Measurements from ENCODE around the gene PNP. TPM values are rescaled to one million over a fixed set of nuclear protein-coding genes. Genes with fewer than 3 reads are reported as not detected.

Gene PNP
- total RNA-seq, 4 donors from 2014 or later, result 1.6 to 7.5 (median 3.0) TPM

DNA sequence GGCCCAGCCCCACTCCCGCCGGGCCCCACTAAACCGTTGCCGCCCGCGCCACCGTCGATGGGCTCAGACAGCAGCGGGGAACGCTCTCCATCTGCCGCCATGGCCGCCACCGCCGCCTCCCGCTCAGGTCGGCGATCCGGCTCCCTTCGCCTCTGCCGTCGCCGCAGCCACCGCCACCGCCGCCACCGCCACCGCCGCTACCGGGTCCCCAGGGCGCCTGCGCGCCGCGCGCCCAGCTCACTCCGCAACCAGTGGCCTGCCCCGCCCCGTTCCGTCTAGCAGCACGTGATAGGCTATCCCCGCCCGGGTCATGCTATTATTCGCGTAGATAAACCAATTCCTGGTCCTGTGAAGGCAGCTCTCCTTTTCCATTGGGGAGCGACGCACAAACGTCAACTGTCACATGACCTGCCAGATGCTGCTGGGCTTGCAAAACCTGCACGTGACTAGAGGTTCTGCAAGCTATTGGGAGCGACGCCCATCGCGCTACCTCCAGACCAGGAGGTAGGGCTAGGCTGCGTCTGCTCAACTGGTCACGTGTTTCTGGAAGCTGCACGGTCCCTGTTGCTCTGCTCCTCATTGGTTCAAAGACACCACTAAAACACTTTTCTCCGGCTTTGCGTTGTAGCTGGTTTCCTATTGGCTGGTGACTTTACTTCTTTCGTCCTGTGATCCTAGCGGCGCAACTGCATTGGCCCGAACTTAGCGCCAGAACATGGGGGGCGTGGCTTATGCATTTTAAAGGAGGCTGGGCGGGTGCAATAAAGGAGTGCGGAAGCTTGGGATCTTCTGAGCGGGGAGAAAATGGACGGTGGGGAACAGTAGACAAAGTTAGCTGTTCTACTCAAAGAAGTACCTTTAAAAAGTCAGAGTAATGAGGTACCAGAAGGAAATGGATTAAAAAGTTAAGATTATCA, 7.7 kb upstream of the PNP start, which contains the start of gene PIP4P1:
TSS of gene PIP4P1 (minus strand) at position 210 of the 917 bp plus-strand sequence. CDS start at position 101, 109 bp downstream.
- peaks cover 14 to 16% of the 10 kb centered on the region in 2 donors for H3K4me1 ChIP-seq
- TF ChIP-seq, protein P1, sequence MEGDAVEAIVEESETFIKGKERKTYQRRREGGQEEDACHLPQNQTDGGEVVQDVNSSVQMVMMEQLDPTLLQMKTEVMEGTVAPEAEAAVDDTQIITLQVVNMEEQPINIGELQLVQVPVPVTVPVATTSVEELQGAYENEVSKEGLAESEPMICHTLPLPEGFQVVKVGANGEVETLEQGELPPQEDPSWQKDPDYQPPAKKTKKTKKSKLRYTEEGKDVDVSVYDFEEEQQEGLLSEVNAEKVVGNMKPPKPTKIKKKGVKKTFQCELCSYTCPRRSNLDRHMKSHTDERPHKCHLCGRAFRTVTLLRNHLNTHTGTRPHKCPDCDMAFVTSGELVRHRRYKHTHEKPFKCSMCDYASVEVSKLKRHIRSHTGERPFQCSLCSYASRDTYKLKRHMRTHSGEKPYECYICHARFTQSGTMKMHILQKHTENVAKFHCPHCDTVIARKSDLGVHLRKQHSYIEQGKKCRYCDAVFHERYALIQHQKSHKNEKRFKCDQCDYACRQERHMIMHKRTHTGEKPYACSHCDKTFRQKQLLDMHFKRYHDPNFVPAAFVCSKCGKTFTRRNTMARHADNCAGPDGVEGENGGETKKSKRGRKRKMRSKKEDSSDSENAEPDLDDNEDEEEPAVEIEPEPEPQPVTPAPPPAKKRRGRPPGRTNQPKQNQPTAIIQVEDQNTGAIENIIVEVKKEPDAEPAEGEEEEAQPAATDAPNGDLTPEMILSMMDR (IDR thresholded peaks at IDR 0.05 in 4 of 5, conservative IDR thresholded peaks at IDR 0.05 in 1 of 5), result peak in 2 of 5 experiments; percentile 20 to 39
- peak; percentile 97 to 99 for TF ChIP-seq POLR2A (IDR thresholded peaks at IDR 0.05)
- in situ Hi-C loops (cut with MboI; ENCODE audit: low sequenced_read_pairs in 4 of 4), result loop anchor here (10.0 to 25.0 kb wide), 4 partner anchors 47 to 576 kb away; partner anchors contain the start of genes CCNB1IP1 (in 3 of the 4), PARP2 (in 3 of the 4), ANG (in 1 of the 4) and NDRG2 (in 1 of the 4)

DNA sequence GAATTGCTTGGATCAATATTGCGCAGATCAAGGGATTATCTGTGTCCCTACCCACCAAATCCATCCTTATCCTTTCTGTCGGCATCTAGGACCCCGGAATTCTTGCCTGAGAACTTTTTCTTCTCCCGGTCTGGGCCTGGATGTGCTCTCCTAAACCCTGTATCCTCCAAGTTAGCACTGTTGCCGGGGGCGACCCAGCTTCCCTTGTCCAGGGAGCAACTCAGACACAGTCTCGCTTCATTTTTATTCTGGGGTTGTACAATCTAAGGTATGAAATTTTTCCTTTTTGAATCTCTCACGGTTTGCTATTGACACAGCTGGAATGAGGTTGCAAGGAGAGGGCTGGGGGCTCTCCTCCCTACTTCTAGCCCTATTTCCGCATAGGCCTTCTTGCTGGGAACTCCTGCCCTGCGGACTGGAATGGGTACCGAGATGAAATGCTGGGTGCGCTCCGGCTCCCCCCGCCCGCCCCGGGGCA, 403 bp upstream of the PNP start:
- Histone ChIP-seq H3K9me3 (no peaks in the 10 kb centered on the region), H3K36me3 (peaks cover 0 to 9% of the 10 kb centered on the region in 2 donors), H3K27ac (peak overlapping the region; percentile 74 to 80 (median 76)), H3K27me3 (no peaks in the 10 kb centered on the region), H3K4me3 (peak overlapping the region; percentile 65 to 95 (median 69)), H3K4me1 (peaks cover 7 to 17% of the 10 kb centered on the region in 2 donors)
- ATAC-seq, result no peak
- intact Hi-C loops (cut with DNase I; ENCODE audit: low total_unique reads) (no loop called here), in situ Hi-C loops (cut with MboI; ENCODE audit: low sequenced_read_pairs in 4 of 4) (loop anchor here (10.0 to 25.0 kb wide), 4 partner anchors 54 to 568 kb away; partner anchors contain the start of genes CCNB1IP1 (in 3 of the 4), PARP2 (in 3 of the 4), ANG (in 1 of the 4) and NDRG2 (in 1 of the 4))
- DNase-seq, result no peak
- no peak for TF ChIP-seq POLR2A (IDR thresholded peaks at IDR 0.05)
- TF ChIP-seq, protein P1 (IDR thresholded peaks at IDR 0.05 in 4 of 5, conservative IDR thresholded peaks at IDR 0.05 in 1 of 5), result no peak

More for the DNA sequence above, 7.7 kb upstream of the PNP start, which contains the start of gene PIP4P1:
- ATAC-seq (peak; percentile 96 to 97), DNase-seq (peak; percentile 100)
- H3K4me3 ChIP-seq, result peak within 1 kb of the TSS; percentile 93 to 99 (median 96)
- intact Hi-C loops (cut with DNase I; ENCODE audit: low total_unique reads), result loop anchor here (1.0 to 2.0 kb wide), 3 partner anchors 118 to 578 kb away; partner anchors contain the start of gene PARP2
- H3K27me3 ChIP-seq, result no peaks in the 10 kb centered on the region
- H3K27ac ChIP-seq, result peak within 1 kb of the TSS; percentile 98 to 99 (median 98)
- peaks cover 0 to 37% of the 10 kb centered on the region in 2 donors for H3K36me3 ChIP-seq
- H3K9me3 ChIP-seq, result no peaks in the 10 kb centered on the region

DNA sequence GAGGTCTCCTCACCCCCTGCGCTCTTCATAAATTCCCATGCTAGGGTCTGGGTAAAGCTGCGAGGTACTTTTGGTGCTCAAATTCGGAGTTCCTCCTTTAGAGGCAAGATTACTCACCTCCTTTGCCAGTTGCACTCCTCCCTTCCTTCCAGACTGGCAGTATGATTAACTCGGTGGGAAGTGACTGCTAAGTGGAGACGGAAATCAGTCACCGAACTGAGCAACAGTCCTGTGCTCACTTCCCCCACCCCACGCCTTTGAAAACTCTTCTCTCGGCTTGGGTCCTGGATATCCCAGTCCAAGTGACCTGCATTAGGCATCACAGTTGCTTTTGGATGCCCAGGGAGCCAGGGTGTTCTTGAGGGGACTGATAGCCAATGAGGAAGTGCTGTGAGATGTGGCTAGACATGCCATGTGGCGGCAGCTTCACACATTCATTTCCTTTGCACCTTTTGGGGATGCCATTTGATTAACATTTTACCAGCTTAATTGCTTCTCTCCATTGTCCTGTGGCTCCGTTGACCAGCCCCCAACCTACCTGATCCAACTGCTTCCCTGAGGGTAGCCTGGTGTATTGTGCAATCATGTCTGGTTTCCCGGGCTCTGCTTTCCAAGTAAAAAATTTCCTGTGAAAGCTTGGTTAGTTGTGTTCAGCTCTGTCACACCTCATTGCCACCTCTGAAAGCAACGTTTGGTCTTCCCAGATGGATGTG, 840 bp downstream of the PNP start:
- in situ Hi-C loops (cut with MboI; ENCODE audit: low sequenced_read_pairs in 4 of 4), result loop anchor here (10.0 to 25.0 kb wide), 4 partner anchors 55 to 567 kb away; partner anchors contain the start of genes CCNB1IP1 (in 3 of the 4), PARP2 (in 3 of the 4), ANG (in 1 of the 4) and NDRG2 (in 1 of the 4)
- intact Hi-C loops (cut with DNase I; ENCODE audit: low total_unique reads), result loop anchor here (2.0 kb wide), 1 partner anchor 57 kb away; the partner anchor contains the start of gene TEP1
- ATAC-seq (peak; percentile 67 to 68), DNase-seq (no peak)
- TF ChIP-seq POLR2A (IDR thresholded peaks at IDR 0.05), result no peak
- TF ChIP-seq, protein P1 (IDR thresholded peaks at IDR 0.05 in 4 of 5, conservative IDR thresholded peaks at IDR 0.05 in 1 of 5), result no peak
- H3K4me3 ChIP-seq, result peak overlapping the region; percentile 65 to 95 (median 69)
- H3K27ac ChIP-seq, result peak overlapping the region; percentile 74 to 80 (median 76)
- peaks cover 0 to 18% of the 10 kb centered on the region in 2 donors for H3K36me3 ChIP-seq
- no peaks in the 10 kb centered on the region for H3K27me3 ChIP-seq
- no peaks in the 10 kb centered on the region for H3K9me3 ChIP-seq
- H3K4me1 ChIP-seq, result peaks cover 7 to 17% of the 10 kb centered on the region in 2 donors

DNA sequence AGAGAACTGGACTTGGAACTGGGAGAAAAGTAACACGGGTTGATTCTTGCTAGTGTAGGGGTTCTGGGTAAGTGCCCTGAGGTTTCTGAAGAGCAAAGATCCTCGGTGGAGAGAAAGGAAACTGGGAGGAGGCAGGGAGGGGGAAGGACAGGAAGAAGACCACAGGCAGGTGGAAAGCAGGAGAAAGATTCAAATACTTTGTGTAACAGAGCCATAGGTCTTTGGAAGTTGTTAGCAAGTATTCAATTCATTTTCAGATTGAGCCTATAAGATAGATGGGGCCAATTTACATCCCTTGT, 1.3 kb downstream of the PNP start:
- in situ Hi-C loops (cut with MboI; ENCODE audit: low sequenced_read_pairs in 4 of 4), result loop anchor here (25.0 kb wide), 2 partner anchors 133 to 567 kb away; partner anchors contain the start of genes CCNB1IP1 (in 3 of the 4), PARP2 (in 3 of the 4), NDRG2 (in 1 of the 4) and RNASE13 (in 1 of the 4)
- TF ChIP-seq POLR2A (IDR thresholded peaks at IDR 0.05), result no peak
- TF ChIP-seq, protein P1 (IDR thresholded peaks at IDR 0.05 in 4 of 5, conservative IDR thresholded peaks at IDR 0.05 in 1 of 5), result no peak
- Histone ChIP-seq H3K9me3 (no peaks in the 10 kb centered on the region), H3K36me3 (peaks cover 0 to 22% of the 10 kb centered on the region in 2 donors), H3K4me3 (peak overlapping the region; percentile 65 to 95 (median 69)), H3K4me1 (peaks cover 7 to 17% of the 10 kb centered on the region in 2 donors), H3K27me3 (no peaks in the 10 kb centered on the region), H3K27ac (peak overlapping the region; percentile 74 to 80 (median 76))
- no peak for ATAC-seq
- intact Hi-C loops (cut with DNase I; ENCODE audit: low total_unique reads), result loop anchor here (2.0 kb wide), 1 partner anchor 58 kb away; the partner anchor contains the start of gene TEP1
- no peak for DNase-seq

Measured in gastrocnemius medialis (tissue), 4 donors.